HG02973 (cell line): ENCODE results near the gene IER5L.

ENCODE experiments used
- ATAC-seq: cut with Tn5 transposase; IDR thresholded peaks from one replicate; pipeline ENCODE4 v1.9.1; 2021; ENCODE audit warnings: moderate library complexity; ENCODE audit not compliant: unreplicated experiment

Gene IER5L

DNA sequence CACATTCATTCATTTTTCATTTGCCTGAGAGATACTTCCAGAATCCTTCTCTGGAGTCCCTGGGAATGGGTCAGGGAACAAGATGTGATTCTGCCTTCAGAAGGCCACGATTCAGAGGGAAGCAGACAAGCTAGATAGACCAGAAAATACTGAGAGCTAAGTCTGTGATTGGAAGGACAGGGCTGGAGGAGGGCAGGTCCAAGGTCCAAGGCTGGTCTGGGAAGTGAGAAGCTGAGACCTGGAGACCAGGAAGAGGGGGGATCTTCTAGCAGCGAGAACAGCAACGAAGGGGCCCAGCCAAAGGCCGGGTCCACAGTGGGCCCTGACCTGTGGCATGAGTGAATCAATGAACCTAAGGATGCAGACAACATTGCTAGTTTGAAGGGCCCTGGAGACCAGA lies 4.1 kb upstream of the IER5L start:
- no peak for ATAC-seq

- no peak for ATAC-seq
Measured at GRCh38 chr9:129181246-129181645, 3.2 kb upstream of the IER5L start.

GRCh38 chr9:129178568-129179382 lies 714 bp upstream of the IER5L start:
- ATAC-seq = no peak

- ATAC-seq = peak; percentile 17
Measured at GRCh38 chr9:129177443-129177790, 644 bp downstream of the IER5L start.

GRCh38 chr9:129176701-129177442 lies 1.2 kb downstream of the IER5L start:
- no peak for ATAC-seq

DNA sequence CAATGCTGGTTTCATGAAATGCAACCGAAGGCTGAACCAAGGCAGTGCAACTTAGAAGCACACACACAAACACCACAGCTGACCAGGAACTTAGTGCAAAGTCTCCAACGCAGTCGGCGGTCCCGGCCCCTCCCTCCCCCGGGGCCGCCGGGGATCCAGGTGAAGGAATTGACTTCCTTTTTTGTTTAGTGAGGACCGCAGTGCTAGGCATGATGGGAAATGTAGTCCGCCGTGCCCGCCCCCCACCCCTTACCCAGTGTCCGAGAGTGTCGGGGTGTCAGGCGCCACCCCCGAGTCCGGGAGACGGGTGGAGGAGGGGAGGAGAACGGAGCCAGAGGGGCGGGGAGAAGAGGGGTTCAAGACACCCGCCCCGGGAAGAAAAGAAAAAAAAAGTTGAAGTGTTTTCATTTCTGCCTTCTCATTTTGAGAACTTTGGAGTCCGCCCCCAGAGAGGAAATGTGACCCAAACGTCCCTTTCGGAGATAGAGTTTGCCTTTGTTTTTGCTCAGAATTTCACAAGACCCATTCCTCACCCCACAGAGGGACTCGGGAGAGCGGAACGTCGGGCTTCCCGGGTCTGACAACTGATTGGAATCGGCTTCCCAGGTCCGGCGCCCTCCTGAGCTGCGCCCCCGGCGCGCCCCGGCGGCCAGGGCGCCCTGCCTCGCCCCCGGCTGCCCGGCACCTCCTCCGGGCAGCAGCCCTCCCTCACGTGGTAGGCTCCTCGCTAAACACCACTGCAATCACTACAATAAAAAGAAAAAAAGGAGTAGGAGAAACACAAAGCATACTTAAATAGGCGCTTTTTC lies 2.0 kb downstream of the IER5L start:
- ATAC-seq = no peak

GRCh38 chr9:129175515-129175824 lies 2.6 kb downstream of the IER5L start:
- no peak for ATAC-seq

- no peak for ATAC-seq
Measured at GRCh38 chr9:129174724-129175514, 3.1 kb downstream of the IER5L start.

- ATAC-seq = no peak
Measured at GRCh38 chr9:129174102-129174723, 3.8 kb downstream of the IER5L start.

GRCh38 chr9:129173296-129174101 lies 4.6 kb downstream of the IER5L start:
- ATAC-seq = no peak

GRCh38 chr9:129172816-129173215 lies 5.2 kb downstream of the IER5L start:
- ATAC-seq = no peak

DNA sequence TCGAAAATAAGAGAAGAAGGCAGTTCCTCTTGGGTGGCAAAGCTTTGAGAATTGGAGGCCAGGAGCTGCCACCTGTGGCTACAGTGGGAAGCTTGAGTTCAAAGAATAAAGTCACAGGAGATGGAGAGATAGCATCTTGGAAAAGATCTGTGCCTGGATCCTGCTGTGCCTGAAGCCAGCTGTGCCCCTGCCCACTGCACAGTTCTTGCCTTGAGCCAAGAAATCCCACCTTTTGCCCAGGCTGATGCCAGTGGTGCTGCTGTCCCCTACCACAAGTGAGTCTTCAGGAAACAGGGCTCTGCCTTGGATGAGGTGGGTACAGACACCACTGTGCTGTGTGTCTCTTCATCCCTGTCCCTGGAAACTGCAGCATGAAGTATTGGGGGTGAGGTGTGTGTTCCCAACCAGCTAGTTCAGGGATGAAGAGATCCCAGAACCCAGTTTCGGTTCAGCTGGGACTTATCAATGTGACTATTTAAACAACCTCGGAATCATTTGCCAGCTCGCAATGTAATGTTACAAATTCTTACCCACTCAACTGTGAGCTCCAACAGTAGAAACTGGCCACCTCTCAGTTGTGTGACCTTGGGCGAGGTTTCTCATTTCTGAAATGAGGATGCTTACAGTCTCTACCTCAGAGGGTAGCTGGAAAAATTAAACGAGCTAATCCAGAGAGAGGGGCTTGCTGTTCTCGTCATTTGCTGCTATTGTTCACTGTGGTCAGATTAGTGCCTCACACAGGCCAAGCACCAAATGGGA lies 5.9 kb downstream of the IER5L start:
- ATAC-seq = no peak

DNA sequence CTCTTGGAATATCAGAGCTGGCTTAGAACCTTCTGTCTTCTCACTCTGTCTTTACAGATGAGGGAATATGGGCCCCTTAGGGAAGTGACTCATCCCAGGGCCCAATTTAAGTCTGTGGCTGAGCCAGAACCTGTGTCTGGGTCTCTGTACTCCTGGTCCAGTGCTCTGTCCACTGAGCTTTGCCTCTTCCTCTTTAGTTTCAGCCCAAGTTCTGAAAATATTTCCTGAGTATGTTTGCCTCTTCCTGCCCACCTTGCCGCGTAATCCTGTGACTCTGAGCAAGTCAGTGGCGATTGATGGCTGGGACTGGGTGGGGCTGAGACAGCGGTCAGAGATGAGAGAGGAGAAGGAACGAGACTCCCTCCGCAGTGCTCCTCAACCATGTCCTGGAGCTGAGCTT lies 7.8 kb downstream of the IER5L start:
- no peak for ATAC-seq

GRCh38 chr9:129166623-129167557 lies 11.2 kb downstream of the IER5L start:
- ATAC-seq = no peak

DNA sequence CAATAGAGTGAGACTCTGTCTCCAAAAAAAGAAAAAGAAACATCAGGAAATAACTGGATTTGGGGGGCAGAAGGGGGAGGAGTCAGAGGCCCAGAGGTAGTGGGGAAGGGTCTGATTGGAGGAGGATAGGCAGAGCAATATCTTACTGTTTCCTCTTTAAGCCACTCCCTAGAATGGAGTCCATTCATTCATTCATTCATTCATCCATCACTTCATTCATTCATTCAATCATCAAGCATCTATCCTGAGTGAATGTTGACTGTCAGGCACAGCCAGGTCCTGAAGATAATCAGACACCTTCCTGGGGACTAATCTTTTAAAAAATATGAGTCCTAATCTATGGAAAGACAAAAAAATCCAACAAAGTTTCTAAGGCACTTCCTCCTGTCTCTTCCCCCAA lies 12.9 kb downstream of the IER5L start:
- ATAC-seq = no peak

GRCh38 chr9:129164246-129164930 lies 13.7 kb downstream of the IER5L start:
- ATAC-seq = no peak

GRCh38 chr9:129163753-129164152 lies 14.3 kb downstream of the IER5L start:
- no peak for ATAC-seq
